HG03025 (cell line): ENCODE data around the gene NDST1.

Experiments used
- ATAC-seq: cut with Tn5 transposase; IDR thresholded peaks from one replicate; pipeline ENCODE4 v1.9.1; 2021; ENCODE audit warnings: mild to moderate bottlenecking, moderate library complexity; ENCODE audit not compliant: unreplicated experiment, low FRiP score

The NDST1 gene

DNA sequence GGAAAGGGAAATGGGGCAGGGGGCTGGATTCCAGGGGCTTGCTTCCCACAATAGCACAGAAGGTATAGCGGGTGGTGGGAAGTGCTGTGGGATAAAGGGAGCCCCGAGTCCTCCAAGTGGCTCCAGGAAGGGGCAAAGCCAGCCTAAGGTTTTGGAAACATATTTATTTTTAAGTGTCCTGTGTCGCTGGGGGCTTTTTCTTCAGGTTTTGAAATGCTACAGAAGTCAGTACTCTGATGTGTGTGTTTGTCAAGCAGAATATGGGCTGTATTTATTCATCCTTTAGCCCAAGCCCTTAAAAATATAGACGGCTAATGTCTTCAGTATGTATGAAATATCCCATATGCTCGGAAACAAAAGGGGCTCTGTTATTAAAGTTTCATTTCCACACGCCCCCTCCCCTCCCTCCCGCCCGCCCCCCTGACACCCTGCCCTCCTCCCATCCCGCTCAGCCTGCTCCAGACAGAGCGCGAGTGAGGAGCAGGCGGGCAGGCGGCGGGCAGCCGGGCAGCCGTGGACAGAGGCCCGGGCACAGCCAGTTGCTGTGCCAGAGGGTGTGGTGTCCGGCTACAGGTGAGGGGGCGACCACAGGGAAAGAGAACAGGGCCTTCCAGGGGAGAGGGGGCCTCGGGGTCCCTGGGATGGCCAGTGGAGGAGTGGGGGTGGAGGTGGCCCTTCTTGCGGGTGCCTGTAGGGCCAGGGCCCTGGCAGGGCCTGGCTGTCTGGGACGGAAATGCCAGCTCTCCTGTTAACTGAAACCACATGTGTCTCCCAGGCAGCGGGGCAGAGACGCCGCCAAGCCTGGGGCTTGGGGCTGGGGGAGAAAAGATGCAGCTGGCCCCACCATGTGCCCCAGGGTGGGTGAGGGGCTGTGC lies 92.9 kb downstream of the NDST1 start:
- no peak for ATAC-seq

DNA sequence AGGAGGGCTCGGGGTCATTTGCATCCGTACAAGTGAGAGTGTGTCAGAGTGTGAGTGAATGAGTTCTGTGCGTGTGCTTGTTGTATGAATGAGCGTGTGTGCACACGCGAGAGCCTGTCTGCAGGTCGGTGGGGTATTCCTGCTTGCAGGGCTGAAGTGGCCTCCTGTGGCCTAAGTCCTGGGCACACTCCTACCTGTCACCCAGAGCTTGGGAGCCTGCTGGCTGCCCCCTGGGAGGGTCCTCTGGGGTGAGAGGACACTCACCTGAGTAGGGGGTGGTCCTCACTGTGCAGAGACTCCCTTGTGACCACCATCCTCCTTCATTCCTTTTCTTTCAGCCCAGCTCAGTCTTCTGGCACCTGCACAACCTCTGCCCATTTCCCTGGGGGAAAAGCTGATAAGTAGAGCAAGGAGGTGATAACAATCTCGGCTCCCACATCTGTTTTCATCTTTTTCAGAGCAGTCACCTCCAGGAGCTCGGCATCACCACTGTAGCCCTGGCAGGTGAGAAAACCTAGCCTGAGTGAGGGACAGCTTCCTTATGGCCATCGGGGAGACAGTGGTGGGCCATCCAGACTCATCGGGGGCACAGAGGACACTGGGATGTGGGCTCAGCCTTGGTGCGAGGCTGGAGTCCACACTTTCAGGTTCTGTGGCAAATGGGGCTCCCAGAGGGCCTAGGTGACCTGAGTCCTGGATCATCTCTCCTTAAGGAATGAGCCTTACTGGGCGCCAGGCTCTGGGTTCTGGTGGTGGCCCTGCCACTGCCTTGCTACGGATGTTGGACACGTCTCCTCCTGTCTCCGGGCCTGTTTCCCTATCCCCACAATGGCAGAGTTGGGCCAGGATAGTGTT lies 93.8 kb downstream of the NDST1 start:
- ATAC-seq = no peak

DNA sequence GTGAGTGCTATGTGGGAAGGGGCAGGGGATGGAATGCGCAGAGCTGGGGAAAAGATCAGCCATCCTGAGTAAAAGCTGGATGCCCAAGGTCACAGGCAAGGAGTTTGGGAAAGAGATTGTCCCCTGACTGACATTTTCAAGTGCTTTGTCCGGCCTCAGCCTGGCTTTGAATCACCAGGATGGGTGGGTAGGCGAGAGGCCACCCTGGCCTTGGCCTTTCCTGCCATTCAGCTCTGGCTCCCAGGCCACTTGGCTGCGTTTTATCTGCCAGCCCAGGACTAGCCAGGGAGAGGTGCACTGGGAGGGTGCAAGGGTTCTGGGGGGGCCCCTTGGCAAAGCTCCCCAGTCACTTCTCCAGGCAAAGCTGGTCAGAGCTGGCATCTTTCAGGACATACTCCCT lies 95.1 kb downstream of the NDST1 start:
- no peak for ATAC-seq

DNA sequence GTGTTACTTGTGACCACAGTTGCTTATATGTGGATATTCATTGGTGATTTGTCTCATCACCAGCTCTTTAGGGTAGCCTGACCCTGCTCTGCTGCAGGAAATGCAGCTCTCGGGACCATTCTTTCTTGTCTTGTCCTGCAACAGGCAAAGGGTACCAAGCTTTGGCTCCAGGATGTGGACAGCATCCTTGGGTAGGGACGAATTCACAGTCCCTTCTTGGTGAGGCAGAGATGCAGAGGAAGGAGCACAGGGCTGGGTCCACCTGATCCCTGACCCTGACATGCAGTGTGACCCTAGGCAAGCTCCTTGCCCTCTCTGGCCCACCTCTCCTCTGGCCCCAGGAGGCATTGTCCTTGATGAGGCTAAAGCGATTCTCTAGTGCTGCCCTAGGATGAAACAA lies 95.6 kb downstream of the NDST1 start:
- no peak for ATAC-seq

DNA sequence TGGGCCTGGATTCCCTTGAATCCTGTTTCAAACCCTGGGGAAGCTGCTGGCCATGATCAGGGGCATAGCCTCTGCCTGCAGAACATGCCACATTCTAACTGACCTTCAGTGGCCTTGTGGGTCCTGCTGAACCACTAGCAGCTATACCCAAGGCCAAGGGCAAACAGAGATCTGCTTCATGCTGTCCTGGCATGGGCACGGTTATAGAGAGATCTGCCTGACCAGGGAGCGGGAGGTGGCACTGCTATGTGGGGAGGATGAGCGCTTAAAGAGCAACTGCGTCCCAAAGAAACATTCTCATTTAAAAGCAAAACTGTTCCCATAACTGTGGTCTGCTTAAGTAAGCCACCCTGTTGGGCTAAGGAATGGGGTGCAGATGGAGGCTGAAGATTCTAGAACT lies 96.1 kb downstream of the NDST1 start:
- no peak for ATAC-seq

DNA sequence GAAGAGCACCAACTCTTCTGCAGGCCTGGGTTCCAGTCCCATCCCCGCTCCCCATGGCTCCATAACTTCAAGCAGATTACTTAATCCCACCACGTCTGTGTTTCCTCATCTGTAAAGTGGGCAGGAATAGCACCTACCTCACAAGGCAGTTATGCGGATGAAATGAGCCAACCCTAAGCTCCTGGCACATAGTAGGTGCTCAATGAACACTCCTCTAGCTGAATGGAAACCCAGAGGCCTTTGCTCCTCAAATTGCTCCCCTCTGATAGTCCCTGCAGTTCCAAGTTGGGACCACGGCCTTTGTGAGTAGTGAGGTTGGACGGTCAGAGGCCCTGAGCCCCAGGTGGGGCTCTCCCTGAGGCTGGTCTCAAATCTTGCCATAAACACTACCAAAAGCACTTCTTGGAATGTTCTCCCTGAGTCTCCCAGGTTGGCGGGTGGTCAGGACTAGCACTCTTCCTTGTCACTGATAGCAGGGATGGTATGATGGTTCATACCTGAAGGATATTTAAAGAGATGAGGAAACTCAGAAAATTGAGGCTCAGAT lies 97.0 kb downstream of the NDST1 start:
- no peak for ATAC-seq

DNA sequence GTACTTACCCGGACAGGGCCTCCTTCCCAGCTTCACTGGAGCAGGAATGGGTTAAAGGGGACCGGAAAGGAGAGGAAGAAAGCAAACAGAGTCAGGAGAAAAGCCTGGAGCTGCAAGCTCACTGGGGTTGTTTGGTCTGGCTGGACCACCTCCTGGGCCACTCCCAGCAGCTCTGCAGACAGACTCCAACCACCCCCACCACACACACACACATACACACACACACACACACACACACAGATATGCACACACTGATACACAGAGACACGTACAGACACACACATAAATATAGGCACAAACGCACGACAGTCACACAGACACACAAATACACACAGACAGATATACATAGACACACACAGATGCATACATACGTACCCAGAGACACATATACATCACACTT lies 97.6 kb downstream of the NDST1 start:
- no peak for ATAC-seq

DNA sequence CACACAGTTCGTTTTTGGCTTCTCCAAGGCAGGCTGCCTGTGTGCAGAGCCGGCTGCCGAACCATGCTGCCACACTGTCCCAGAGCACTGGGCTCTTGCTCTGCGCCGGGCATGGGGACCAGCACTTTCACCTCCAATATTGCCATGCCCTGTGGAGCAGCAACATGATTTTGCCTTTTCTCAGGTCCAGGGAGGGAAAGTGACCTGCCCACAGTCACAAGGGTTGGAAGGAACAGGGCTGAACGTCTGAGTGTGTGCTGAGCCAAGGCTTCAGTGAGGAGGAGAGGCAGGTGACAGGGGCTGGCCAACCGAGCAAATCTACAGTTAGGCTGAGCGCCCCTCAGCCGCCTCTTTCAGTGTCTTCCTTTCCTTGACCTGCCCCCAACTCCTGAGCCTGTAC lies 98.5 kb downstream of the NDST1 start:
- ATAC-seq = no peak

DNA sequence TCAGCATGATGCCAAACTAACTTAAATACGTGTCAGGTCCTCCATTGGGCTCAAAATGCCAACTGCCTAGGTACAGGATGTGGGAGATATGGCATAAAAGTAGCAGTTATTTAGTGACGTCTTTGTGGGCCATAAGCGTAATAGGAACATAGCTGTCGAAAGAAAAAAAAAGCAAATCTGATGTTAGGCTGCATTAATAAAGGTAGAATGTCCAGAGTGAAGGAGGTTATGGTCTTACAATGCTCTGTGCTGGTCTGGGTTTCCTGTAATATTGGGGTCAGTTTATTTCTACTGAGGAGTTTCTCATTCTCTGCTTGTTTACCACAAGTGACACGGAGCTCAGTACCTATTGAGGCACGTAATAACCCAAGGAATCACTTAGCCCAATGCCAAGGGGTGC lies 99.2 kb downstream of the NDST1 start:
- no peak for ATAC-seq
